MM.1S (cell line): ENCODE results near the gene ATAD3C.

Experiments used
- CTCF ChIP-seq: fragments of 300-600 bp; sonication (generic); IDR thresholded peaks from 2 replicates; pipeline ENCODE4 v1.5.1; 2016; ENCODE audit warnings: antibody characterized with exemption, low read length, mixed read lengths
- EZH2 ChIP-seq: fragments of 300-600 bp; sonication (generic); optimal IDR thresholded peaks from 2 replicates; pipeline ENCODE3; 2017; ENCODE audit warnings: low read depth, mild to moderate bottlenecking, antibody characterized with exemption, low read length, mixed read lengths

DNA sequence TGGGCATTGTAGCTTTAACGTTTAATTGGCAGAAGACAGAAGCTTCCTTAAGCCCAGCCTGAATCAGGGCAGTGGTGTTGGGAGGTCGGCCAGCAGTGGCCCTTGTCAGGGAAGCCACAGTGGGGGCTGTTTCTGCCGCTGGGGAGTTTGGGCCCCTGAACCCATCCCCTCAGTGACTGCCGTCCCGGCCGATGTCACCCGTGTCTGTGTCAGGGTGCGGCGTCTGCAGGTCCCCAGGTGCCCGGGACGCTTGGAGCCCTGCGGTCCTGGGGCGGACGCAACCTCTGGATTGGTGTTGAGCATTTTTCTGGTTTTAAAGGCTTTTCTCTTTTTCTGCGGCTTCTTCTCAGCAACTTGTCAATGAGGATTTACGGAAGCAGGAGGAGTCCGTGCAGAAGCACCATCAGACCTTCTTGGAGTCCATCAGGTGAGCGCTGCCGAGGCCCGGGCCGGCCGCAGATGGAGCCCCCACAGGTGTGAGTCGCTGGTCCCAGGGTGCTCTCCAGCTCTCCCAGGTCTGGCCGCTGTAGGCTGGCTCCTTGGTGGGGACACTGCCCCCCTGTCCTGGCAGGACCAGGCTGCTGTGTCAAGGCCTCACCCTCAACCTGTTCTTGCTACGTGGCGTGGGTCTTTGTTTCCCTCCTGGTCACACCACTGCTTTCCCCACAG is 2.3 kb downstream of the ATAD3C start:
- TF ChIP-seq CTCF: no peak
- TF ChIP-seq EZH2: no peak
